GM18868 (cell line): Measurements from ENCODE around the gene PIGBOS1.

Experiments
- ATAC-seq: cut with Tn5 transposase; IDR thresholded peaks from one replicate; pipeline ENCODE4 v1.9.1; 2021; ENCODE audit warnings: mild to moderate bottlenecking, moderate library complexity; ENCODE audit not compliant: unreplicated experiment

Gene PIGBOS1

DNA sequence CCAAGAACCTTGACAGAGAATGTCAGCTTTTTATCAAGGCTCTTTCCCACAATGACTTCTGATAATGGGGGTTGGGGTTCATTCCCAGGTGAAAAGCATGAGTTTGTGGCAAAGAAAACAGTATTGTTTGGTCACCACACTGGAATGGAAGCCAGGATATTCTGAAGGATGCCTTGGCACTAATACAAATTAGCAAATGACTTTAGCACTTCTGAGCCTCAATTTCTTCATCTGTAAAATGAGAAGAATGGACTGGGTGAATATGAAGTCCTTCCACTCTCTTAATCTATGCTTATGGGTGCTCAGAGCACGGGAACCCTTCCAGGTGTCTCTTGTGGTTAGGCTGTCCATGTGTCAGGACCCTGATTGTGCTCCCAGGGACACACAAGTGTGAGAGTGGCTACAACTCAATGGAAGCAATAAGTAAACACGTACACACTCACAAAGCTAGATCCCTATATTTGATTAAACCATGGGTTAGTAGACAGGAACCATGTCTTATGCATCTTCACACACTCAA, 50.7 kb downstream of the PIGBOS1 start:
- ATAC-seq, result no peak

DNA sequence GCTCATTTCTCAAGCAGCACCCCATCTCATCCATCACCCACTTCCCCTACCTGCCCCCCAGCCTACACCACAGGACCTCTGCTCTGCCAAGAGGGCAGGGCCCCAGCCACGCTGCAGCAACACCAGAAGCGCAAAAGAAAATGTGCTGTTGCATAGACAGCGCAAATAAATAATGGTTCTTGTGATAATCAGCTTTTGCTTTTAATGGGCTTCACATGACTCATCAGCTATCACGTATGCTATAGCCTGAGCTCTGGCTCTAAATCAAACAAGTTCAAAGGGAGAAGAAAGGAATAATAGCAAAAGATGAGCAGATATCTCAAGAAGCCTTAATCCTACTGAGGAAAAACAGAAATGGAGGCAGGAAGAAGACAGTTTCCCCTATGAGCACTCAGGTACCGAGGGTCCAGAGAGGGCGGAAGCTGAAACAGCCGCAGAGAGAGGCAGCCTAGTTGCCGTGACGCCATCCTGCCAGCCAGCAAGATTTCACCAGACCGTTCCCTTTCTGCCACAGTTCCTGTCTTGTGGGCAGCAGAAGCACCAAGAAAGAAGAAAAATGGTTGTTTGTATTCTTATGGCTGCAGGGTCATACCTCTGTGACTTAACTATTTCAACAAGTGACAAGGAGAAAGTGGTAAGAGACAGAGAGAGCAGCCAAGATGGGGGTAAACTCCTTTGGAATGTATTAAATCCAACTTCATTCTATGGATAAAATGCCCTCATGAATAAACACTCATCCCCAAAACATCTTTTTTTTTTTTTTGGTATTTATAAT, 51.3 kb downstream of the PIGBOS1 start:
- peak; percentile 97 for ATAC-seq
